ENCODE measurements around the gene FSTL3.
A peak's percentile ranks its signal among the peaks of the same experiment; 100 is the strongest.

FSTL3 gene

DNA sequence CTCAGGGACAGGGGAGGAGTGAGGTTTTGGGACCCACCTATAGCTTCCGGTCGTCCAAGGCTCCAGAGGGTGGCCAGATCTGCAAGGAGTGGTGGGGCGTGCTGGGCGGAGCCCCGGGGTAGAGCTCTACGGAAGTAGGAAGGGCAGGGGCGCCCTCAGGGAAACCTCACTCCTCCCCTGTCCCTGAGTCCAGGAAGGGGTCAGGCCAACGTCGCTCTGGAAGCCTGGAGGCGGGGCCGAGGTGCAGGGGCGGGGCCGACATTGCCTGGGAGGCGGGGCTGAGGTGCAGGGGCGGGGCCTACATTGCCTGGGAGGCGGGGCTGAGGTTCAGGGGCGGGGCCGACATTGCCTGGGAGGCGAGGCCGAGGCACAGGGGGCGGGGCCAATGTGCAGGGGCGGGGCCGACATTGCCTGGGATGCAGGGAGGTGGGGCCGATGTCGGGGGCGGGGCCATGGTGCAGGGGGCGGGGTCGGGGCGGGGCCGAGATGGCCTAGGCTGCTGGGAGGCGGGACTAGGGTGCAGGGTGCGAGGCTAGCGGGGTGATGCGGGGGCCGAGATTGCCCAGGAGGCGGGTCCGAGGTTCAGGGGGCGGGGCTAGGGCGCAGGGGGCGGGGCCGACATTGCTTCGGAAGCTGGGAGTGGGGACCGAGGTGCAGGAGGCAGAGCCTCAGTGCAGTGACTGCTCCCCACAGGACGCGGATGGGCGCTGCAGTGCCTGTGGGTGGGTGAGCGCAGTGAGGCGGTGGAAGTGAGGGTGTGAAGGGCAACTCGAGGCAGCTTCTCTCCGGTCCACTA, 27.7 kb downstream of the FSTL3 start:
- peak; percentile 14 for DNase-seq (ENCODE audit: low read depth)
- H3K4me3 ChIP-seq (ENCODE audit: control insufficient read depth, low read depth, low read length): no peak overlapping the region
- no peak for TF ChIP-seq CTCF (conservative IDR thresholded peaks at IDR 0.05; ENCODE audit: control insufficient read depth, insufficient read depth, low read depth, low read length)

GRCh38 chr19:704447-704741, 28.2 kb downstream of the FSTL3 start:
- no peak overlapping the region for H3K4me3 ChIP-seq (ENCODE audit: control insufficient read depth, low read depth, low read length)
- TF ChIP-seq CTCF (conservative IDR thresholded peaks at IDR 0.05; ENCODE audit: control insufficient read depth, insufficient read depth, low read depth, low read length): no peak
- no peak for DNase-seq (ENCODE audit: low read depth)

GRCh38 chr19:708154-709143, 32.3 kb downstream of the FSTL3 start, which contains the start of gene PALM:
Gene PALM (plus strand): TSS chr19:708935. CDS start chr19:709147, 212 bp downstream.
- no peak for DNase-seq (ENCODE audit: low read depth)
- TF ChIP-seq CTCF (conservative IDR thresholded peaks at IDR 0.05; ENCODE audit: control insufficient read depth, insufficient read depth, low read depth, low read length): no peak
- no peak within 1 kb of the TSS for H3K4me3 ChIP-seq (ENCODE audit: control insufficient read depth, low read depth, low read length)

DNA sequence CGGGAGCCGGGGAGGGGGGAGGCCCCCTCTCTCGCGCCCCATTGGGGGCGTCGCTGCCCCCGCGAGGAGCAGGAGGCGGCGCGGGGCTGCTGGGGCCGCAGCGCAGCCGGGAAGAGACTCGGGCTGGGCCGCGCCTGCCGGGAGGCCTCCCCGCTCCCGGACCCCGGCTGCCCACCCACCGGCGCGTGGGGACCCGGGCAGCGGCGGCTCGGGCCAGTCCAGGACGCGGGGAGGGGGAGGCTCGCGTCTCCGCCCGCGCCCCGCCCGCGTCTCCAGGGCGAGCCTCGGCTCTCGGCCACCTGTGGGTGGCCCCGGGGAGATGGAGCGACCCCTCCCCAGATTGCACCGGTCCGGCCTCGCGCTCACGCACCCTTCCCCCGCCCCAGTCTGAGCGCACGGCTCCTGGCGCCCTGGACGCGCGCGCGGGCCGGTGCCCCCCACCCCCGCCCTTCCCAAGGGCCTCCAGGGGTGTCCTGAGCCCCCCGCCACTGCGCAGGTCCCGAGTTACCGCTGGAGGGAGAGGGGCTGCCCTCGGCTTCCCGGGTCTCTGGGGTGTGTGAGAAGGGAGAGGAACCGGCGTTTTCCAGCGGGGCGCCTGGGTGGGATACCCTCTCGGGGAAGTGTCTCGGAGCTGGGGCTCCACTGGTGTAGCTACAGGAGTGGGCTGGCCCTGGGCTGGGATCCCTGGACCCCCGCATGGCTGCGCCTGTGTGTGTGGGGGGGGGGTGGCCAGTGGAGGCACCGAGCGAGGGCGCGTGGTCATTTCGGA, 33.2 kb downstream of the FSTL3 start:
- TF ChIP-seq CTCF (conservative IDR thresholded peaks at IDR 0.05; ENCODE audit: control insufficient read depth, insufficient read depth, low read depth, low read length): no peak
- no peak overlapping the region for H3K4me3 ChIP-seq (ENCODE audit: control insufficient read depth, low read depth, low read length)
- no peak for DNase-seq (ENCODE audit: low read depth)

GRCh38 chr19:709965-710571, 33.9 kb downstream of the FSTL3 start:
- no peak for TF ChIP-seq CTCF (conservative IDR thresholded peaks at IDR 0.05; ENCODE audit: control insufficient read depth, insufficient read depth, low read depth, low read length)
- H3K4me3 ChIP-seq (ENCODE audit: control insufficient read depth, low read depth, low read length): no peak overlapping the region
- no peak for DNase-seq (ENCODE audit: low read depth)

DNA sequence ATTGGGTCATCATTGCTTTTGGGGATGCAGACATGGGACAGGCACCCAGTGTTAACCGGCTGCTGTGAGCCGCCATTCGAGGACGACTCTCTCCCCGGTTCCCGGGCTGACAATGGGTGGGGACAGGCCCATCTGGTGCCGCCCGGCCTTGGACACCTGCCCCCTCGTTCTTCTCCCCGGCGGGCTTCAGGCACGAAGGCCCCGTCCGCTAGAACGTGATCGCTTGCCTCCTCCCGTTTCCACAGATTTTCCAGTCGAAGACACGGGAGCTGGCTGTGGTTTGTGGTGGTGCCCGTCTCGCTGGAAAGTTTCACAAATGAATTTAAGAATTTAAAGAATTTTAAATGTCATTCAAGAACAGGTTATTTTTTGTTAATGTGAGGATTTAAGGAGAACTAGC, 34.6 kb downstream of the FSTL3 start:
- H3K4me3 ChIP-seq (ENCODE audit: control insufficient read depth, low read depth, low read length): no peak overlapping the region
- no peak for DNase-seq (ENCODE audit: low read depth)
- no peak for TF ChIP-seq CTCF (conservative IDR thresholded peaks at IDR 0.05; ENCODE audit: control insufficient read depth, insufficient read depth, low read depth, low read length)
